GM19463 (cell line): ENCODE results near the gene LSP1.

Experiments
- ATAC-seq: cut with Tn5 transposase; IDR thresholded peaks from one replicate; pipeline ENCODE4 v1.9.1; 2021; ENCODE audit warnings: mild to moderate bottlenecking, moderate library complexity; ENCODE audit not compliant: unreplicated experiment

The LSP1 gene

DNA sequence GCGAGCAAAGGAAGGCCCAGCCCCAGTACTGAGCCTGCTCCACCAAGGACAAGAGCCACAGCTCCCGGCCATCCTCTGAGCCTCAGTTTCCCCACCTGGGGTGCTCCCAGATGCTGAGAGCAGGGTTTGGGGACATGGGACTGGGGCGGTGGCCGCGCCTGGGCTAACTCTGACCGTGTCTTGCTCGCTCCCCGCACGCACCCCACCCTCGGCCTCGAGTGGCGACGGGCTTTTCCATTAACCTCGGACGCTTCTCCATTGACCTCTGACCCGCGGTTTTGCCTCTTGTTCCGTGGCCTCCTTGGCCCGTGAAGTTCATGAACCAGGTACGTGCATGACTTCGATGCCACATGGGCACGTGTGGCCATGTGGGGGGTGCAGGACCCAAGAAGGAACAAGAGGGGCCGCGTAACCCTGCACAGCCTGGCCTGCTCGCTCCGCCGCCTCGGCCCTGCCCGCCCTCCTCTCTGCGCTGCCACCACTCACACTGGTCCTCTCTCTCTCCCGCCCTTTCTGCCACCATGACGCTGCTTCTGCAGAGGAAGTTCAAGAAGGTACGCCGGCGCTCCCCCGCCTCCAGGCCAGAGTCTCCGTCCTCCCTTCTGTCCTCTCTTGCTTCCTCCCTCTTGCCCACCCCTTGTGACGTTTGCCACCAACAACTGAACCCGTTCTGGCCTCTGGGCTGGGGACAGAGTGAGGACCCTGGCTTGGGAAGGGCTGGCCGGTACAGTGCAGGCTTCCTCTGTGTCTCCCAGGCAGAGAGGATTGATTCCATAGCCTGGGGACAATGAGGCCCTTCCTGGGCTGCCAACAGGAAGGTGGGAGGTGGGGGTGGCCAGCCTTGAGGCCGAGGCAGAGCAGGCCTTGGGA is 73.5 kb downstream of the LSP1 start:
- no peak for ATAC-seq

DNA sequence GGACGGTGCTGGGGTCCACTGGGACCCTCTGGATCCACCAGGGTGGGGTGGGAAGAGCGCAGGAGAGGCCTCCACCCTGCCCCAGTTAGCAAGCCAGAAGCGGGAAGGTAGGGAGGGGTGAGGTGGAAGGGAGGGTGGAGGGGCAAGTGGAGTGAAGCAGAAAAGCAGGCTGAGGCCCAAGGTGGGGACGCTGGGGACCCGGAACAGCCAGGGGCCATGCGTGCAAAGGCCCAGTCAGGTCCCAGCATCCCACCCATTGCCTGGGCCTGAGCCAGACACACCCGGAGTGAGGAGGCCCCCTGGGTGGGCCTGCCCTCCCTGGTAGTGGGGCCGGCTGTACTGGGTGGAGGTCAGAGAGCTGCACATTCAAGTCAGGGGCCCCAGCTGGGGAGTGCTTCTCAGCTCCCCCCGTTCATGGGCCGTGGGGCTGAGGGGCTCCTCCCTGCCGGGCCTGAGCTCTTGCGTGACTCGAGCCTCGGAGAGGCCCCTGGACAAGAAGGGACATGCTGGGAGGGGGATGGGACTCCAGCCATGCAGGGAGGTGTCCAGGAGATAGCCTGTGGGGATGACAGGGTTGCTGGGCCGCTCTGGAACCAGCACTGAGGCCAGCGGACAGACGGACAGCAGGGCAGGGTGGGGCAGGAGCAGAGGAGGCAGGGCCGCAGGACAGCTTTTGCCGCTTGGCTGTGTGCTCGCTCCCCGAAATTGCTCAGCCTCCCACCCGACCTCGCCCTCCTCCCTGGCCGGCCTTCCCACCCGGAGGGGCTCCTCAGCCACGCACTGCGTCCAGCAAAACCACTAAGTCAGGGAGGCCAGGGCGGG is 74.4 kb downstream of the LSP1 start:
- no peak for ATAC-seq

DNA sequence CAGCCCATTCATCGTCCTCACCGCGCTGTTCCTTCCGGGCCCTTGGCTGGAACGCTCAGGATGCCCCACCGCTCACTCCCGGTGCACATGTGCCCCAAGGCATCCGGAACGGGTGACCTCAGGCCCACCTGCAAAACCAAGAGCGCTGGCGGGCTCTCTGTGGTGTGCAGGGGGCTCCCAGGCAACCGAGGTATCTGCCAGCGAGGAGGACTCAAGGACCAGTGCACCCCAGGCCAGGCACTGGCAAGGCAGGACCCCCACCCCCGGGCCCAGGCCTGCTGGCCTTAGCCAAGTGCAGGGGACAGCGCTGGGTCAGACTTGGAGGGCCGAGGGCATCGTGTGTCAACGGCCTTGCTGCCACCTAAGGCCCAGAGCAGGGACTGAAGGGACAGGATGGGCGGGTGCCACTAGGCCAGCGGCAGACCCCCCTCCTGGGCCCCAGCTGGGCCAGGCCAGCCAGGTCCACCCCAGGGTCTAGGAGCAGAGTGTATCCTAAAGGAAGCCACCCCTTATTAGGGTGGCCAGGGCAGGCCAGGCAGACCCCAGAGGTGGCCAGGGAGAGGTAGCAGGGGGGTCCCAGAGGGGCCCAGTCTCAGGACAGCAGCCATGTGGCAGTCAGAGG is 75.1 kb downstream of the LSP1 start:
- no peak for ATAC-seq

DNA sequence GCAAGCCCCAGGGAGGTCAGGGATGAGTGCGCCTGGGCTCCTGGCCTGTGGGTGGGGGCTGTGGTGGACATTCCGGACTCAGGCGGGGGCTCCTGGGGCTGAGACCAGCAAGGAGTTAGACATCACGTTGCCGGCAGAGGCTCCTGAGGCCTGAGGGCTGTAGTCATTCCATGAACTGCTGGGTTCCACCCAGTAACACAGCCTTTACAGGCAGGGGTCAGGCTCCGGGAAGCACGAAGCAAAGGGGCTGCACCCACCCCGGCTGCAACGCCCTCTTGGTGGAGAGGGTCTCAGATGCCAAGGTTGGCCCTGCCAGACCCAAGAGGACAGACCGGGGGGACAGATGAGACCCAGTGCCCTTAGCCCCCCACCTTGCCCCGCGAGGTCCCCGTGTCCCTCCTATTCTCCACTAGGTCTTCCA is 75.6 kb downstream of the LSP1 start:
- no peak for ATAC-seq

DNA sequence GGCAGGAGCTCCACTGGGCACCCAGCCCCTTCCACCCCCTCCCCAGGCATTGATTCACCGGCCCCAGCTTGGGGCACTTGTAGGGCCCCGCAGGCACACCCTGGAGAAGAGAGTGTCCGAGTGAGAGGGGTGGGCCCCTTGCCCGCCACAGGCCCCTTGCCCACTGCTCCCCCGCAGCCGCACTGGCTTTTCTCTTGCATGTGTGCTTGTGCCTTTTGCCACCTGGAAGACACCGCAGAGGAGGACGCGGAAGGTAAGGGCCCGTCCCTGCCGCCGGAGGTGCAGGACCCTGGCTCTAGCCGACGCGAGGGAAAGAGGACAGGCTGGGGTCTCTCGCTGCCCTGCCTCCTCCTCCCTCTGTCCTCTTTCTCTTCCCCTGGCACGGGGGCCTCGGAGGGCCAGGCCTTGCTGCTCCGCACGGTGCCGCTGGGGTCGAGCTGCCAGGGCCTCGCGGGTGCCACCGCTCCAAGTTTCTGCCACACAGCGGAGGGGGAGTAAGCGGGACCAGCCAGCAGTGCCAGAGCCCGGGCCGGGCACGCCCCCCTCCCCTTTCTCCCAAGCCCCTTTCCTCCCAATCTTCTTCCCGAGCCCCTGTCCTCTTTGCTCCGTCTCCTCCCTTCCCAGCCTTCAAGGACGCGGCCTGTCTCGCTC is 76.1 kb downstream of the LSP1 start:
- ATAC-seq = no peak

DNA sequence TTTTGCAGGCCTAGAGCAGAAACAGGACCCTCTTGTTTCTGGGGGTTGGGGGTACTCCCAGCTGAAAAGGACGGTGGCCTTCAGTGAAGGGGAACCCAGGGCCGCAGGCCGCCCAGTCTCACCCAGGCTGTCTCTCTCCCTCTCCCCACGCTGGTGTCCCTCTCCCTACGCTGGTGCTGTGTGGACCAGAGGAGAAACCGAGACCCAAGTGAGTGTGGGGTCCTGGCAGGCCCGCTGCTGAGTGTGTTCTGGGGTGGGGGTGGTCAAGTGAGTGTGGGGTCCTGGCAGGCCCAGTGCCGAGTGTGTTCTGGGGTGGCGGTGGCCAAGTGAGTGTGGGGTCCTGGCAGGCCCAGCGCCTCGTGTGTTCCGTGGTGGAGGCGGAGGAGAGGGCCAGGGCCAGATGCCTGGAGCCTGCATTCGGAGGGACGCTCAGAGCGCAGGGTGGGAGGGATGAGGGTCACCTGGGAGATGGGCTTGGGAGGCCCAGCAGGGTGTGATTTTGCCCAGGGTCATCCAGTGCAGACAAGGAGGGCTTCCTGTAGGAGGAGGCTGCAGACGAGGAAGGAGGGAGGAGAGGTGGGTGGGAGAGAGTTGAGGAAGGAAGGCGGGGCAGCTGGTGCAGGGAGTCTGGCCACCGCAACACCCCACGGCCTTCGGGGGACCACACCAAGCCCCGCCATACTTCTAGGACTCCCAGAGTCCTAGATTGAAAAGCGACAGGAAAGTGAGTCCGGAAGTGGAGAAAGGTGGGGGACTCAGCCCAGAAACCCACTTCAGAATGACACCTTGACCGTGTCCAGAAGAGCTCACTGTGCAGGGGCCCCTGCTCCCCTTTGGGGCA is 77.0 kb downstream of the LSP1 start:
- no peak for ATAC-seq

DNA sequence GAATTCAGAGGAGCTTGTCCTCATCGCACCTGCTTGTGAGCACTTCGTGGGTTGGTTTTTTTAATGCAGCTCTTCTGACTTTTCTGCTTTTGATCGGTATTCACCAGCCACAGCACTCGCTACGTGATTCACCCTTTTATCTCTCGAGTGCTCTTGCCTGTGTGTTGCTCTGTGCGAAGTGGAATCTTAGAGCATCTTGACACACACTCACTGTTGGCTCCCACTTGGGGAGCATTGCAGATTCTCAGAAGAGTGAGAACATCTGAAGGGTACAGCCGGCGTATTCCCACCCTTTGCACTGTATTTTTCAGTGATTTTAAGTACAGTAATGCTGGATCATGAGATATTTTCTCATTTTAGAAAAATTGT is 77.6 kb downstream of the LSP1 start:
- no peak for ATAC-seq

DNA sequence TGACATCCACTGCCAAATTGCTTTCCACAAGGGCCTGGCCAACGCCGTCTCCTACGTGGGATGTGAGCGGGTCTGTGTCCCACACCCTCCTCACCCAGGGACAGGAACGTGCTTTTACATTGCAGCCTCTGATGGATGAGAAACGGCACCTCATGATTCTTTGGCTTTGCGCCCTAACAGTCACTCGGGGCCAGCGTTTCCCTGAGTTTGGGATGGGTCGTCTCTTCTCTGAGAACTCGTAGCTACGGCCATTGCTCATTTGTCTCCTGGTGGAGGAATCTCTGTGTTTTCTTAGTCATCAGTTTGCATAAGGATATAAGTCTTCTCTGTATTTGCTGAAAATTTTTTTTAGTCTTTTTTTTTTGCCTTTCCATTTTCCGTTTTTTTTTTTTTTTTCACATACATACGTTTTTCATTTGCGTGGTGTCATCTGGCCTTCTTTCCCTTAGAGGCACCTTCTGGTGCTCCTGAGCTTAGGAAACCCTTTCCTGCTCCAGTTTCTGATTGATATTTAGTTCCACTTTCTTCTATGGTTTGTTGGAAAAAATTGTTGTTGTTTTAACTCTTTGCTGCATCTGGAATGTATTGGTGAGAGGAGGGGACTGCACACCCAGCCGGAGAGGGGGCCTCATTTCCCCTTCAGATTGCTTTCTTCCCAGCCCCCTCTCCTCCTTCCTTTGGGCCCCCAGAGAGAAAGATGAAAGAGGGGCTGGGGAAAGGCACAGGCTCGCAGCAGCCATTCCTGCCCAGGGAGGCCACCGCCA is 78.6 kb downstream of the LSP1 start:
- ATAC-seq = no peak

DNA sequence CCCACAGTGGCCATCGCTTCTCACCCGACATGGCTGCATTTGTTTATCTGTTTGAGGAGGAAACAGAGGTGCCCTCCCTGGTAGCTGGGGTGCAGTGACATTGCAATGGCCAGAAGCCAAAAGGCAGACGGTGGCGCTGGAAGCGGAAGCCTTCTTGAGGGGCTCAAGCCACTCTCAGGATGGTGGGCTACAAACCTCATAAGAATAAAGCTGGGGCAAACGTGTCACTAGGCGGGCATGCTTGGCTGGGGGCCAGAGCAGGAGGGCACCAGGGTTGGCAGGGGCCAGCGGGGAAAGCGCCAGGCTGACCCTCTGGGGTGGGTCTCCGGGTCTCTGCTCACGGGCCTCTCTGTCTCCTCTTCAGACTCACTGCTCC is 79.2 kb downstream of the LSP1 start:
- ATAC-seq = no peak

DNA sequence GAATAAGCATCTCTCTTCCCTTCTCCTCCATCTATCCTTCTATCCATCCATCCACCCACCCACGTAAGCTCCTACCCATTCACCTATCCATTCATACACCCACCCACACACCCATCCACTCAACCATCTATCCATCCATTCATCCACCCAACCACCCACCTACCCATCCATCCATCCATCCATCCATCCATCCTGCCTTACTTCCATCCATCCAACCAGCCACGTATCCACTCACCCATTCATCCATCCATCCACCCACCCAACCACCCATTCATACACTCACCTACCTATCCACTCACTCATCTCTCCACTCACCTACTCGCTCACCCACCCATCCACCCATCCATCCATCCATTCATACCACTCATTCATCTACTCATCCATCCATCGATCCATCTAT is 79.8 kb downstream of the LSP1 start:
- no peak for ATAC-seq

DNA sequence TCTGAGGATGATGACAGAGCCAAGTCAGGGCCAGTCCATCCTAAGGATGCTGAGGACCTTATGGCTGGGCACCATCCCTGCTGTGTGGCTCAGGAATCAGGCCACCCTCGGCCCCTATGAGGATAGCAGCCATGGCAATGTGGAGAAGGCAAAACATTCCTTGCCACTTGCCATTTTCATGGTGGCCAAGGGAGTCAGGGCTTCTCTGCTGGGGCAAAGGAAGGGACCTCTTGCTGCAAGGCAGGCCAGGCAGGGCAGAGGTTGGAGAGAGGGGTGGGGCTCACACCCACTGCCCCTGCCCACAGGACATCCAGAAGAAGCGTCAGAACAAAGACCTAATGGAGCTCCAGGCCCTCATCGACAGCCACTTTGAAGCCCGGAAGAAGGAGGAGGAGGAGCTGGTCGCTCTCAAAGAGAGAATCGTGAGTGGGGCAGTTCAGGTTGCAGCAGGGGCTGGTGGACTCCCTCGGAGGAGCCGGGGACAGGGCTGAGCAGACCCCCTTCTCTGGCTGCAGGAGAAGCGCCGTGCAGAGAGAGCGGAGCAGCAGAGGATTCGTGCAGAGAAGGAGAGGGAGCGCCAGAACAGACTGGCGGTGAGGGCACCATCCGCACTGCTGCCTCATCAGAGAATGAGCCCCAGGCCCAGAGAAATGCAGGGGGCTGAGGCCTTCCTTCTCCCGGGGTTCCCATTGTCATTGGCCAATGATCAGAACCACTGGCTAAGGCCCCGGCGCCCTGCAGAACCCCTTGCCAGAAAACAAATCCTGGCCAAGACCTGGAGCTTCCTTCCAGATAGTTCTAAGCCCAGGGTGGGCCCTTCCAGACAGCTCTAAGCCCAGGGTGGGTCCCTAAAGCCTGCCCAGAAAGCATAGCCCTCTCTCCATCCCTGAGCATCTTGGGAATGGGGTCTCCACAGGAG is 80.8 kb downstream of the LSP1 start:
- no peak for ATAC-seq

DNA sequence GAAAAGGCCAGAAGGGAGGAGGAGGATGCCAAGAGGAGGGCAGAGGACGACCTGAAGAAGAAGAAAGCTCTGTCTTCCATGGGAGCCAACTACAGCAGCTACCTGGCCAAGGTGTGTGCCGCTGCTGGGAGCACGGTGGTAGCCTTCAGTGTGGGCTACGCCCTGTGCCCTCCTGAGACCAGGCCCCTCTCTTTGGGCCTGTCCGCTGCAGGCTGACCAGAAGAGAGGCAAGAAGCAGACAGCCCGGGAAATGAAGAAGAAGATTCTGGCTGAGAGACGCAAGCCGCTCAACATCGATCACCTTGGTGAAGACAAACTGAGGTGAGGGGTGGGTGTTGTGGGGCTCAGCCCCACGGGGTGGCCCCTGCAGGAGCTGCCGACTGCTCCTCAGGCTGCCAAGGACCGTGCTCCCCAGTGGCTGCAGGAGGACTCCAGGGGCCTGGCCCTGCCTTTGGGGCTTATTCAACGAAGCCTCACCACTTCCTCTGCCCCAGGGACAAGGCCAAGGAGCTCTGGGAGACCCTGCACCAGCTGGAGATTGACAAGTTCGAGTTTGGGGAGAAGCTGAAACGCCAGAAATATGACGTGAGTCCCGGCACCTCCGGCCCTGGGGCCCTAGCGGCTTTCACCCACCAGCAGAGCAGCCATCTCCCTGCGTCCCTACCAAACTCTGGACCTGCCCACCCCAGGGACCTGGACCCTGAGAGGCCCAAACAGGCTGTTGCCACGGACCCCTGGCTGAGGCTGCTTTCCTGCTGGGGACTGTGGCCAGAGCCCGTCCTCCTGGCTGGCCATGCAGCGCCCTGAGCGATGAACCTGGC is 81.7 kb downstream of the LSP1 start:
- ATAC-seq = no peak

DNA sequence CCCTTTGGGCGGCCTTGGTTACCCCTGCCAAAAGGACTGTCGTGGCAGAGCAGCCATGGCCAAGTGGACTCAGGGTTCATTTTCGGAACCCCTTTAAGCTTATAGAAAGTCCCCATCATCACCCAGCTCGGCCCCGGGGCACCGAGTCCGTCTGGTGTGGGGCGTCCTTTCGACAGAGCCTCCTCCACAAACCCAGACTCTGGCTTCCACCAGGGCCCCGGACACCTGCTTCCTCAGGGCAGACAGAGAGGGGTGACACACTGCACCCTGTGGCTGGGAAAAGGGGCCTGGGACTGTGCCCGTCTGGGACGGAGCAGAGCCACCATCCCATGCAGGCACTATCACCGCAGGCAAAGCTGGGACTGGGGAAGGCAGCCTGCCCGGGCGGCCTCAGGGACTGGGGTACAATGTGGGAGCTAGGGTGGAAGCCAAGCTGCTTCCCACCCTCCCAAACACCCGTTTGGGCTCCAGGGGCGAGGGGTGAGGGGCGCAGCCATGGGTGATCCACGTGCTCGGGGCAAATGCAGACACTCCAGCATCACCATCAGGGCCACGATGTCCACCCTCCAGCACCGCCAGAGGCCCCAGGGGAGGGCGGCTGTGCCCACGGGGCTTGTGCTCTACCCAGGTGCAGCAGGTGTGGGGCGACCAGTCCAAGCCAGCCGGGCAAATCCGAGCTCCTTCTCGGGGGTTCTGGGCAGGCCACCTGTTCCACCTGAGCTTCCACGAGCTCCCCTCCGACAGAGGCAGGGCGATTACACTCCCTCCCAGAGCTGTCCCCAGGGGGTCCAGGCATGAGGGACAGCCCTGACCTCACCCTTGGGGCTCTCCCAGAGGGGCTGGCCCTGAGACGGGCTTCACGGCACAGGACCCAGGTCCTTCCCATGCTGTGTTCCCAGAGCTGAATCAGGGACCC is 82.5 kb downstream of the LSP1 start:
- no peak for ATAC-seq

DNA sequence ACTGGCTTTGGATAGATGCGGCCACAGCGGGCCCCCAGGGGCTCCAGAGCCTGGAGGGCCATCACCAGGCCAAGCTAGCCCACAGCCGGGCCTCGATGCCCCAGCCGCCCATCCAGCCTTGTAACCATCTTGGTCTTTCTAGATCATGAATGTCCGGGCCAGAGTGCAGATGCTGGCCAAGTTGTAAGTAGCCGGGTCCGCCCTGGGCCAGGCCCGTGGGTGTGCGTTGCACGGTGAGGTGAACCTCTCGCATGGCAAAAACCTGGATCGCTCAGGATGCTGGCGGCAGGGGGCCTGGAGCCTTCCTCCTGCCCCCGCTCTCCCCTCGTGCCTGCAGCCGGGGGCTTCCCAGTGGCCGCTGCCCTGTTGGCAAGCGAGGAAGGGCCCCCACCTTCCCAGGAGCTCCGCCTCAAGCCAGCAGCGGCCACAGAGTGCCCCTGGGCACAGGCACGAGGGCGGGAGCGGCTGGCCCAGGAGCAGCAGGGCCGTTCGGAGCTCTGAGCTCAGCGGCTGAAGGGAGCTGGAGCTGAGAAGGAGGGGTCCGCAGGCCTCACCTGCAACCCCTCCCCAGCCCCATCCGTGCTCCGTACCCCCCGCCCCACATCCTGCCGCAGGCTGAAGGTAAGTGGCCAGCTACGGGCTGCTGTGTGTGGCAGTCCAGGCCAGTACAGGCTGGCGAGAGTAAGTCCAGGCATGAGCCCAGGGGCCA is 83.3 kb downstream of the LSP1 start:
- no peak for ATAC-seq

DNA sequence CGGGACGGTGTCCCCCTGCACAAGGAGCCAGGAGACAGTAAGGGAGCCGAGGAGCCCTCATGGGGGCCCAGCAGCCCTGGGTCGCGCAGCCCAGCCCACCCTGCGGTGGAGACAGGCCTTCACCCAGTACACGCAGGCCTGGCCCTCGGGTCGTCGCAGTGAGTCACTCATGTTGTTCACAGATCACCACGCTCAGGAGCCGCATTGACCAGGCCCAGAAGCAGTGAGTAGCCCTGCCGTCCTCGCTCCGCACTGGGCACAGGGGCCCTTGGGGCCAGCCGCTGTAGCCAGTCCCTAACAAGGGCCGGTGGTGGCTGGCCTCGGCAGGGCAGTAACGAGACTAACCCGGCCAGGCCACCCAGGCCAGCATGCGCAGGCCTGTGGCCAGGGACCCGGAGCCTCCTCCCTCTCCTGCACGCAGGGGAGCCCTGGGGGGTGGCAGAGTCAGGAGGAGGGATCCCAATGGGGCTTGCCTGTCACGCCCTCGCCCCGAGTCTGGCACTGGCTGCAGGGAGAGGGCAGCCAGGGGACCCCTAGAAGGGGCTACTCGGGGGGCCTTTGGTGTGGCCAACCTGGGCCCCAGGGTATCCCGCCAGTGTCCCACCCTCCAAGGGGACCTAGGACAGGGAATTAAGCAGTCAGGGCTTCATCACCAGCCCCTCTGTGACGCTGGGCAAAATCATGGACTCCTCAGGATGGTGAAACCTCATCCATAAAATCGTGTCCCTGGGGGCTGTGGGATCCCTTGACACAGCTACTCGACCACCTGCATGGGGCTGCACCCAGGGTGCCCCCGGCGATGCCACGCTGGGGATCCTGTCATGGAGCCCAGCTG is 84.1 kb downstream of the LSP1 start:
- ATAC-seq = no peak
